Right lobe of liver (tissue), 6 donors: ENCODE results near the gene TOMM20. TPM values are rescaled to one million over a fixed set of nuclear protein-coding genes. Genes with fewer than 3 reads are reported as not detected.

Source experiments
- ATAC-seq, 4 donors: fragments of 200-7000 bp; cut with Tn5 transposase; one replicate each; pipeline ENCODE4 v1.9.1; 2020; ENCODE audit warnings: mild to moderate bottlenecking in 4 of 4, moderate library complexity in 4 of 4
- DNase-seq, 3 donors: peaks; one replicate each; pipeline ENCODE4 v3.0.0-alpha.2; 2020
- H3K27ac ChIP-seq, 3 donors: fragments of 200-600 bp; one replicate each; pipeline ENCODE4 v1.8.0; 2022
- H3K27me3 ChIP-seq, 2 donors: fragments of 200-600 bp; one replicate each; pipeline ENCODE4 v1.8.0; 2022
- H3K36me3 ChIP-seq, 4 donors: fragments of 200-600 bp; sonication (generic) in 1 of 4; one replicate each; pipeline versions ENCODE4 v1.5.1 to v1.8.0; 2017 to 2022; ENCODE audit warnings: control low read depth in 1 of 4
- H3K4me1 ChIP-seq, 4 donors: fragments of 200-600 bp; sonication (generic) in 1 of 4; one replicate each; pipeline versions ENCODE4 v1.5.1 to v1.8.0; 2017 to 2022; ENCODE audit warnings: control low read depth in 1 of 4
- H3K4me3 ChIP-seq, 3 donors: fragments of 200-600 bp; one replicate each; pipeline ENCODE4 v1.8.0; 2022
- H3K9me3 ChIP-seq, 4 donors: fragments of 200-600 bp; sonication (generic) in 1 of 4; one replicate each; pipeline versions ENCODE4 v1.5.1 to v1.8.0; 2017 to 2022; ENCODE audit warnings: control low read depth in 1 of 4
- POLR2A ChIP-seq: fragments of 450-650 bp; IDR thresholded peaks from one replicate; pipeline ENCODE4 v1.6.1; 2017; ENCODE audit warnings: antibody characterized with exemption, mild to moderate bottlenecking
- WGBS: methylation state at CpG from one replicate; pipeline ENCODE4 v1.1.6; 2018; ENCODE audit warnings: low coverage, low lambda C conversion rate; ENCODE audit not compliant: insufficient coverage; ENCODE audit errors: missing lambda C conversion rate; 5-methylcytosine and 5-hydroxymethylcytosine counted together
- intact Hi-C, 2 donors: fragments of 100-400 bp; cut with DNase I; formaldehyde crosslinking; loops; one replicate each; pipeline versions ENCODE4 v1.11.2 to v1.14.1; 2022
- total RNA-seq, 6 experiments: library from RNA; depleted of rRNA in 2 of 6; stranded (reverse); fragments of >200 nt in 2 of 6; fragmentation: NEBNext Ultra II Directional in 3 of 6; extraction: Animal tissue kit (Norgen Biotek cat#: 25700) in 3 of 6; gene quantifications; one replicate each; pipeline versions ENCODE4 v1.1.0 to v1.2.4, GENCODE V29; 2016 to 2023
- TF ChIP-seq, protein P1 (sequence below), 4 donors: fragments of 200-600 bp in 3 of 4; fragments of 450-650 bp in 1 of 4; IDR thresholded peaks; one replicate each; pipeline versions ENCODE4 v1.5.1 to v1.8.0; 2016 to 2022; ENCODE audit warnings: antibody characterized with exemption in 4 of 4, mild to moderate bottlenecking in 2 of 4
- donor health status: DM: no; HTN: yes; CAD: no.
- donor health status: DM: no; HTN: no; CAD: no.
- donor health status: DM: no; HTN: no; CAD: no.
- donor health status: DM: no; HTN: yes; CAD: no.
- donor health status: DM: no; HTN: yes; CAD: no.

TOMM20 gene
- total RNA-seq, 6 experiments from 2014 or later: 33.0 to 59.2 (median 42.7) TPM

DNA sequence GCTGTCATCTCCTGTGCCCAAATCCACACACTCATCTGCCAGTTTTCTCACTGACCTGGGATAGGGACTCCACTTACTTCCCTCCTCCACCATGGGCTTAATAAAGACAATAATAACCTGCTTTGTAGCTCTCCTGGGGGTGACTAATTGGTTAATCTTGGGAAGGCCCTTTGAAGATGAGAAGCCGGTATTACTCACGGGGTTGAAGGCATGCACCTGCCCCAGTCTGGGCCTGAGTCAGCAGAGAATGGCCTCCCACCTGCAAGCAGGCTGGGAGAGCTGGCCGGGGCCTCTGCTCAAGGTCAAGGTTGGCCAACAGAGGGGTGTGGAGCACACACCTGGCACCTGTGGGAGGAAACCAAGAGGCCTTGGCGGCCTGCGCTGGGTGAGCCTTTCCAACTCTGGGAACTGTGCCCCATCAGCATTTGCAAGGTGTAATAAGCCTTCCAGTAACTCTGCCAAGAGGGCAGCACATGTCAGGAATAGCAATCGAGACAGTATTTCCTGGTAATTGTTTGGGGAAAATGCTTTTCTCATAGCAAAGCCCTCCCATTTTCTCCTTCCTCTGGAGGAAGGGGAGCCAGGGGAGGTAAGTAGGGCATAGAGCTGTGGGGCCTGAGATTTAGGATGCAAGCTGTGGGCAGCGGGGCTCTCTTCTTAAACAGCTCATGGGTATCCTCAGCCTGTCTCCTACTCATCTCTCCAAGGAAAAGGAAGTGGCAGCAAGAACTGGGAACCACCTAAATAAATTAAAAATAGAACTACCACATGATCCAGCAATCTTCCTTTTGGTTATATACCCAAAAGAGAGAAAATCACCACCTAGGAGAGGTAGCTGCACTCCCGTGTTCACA is 49.0 kb downstream of the TOMM20 start:
- intact Hi-C loops: loop anchor here (10.0 kb wide), 2 partner anchors 105 to 465 kb away; partner anchors contain the start of gene IRF2BP2 (in 1 of the 2)
- Histone ChIP-seq H3K9me3 (no peaks in the 10 kb centered on the region), H3K4me1 (peaks cover 0 to 71% (median 41%) of the 10 kb centered on the region in 4 donors), H3K4me3 (no peak overlapping the region), H3K27ac (peak overlapping the region; percentile 56 to 97 (median 72)), H3K27me3 (no peaks in the 10 kb centered on the region), H3K36me3 (no peaks in the 10 kb centered on the region)
- DNase-seq (peak; percentile 84 to 92 (median 92)), ATAC-seq (peak; percentile 36 to 47 (median 45))
- TF ChIP-seq, protein P1, sequence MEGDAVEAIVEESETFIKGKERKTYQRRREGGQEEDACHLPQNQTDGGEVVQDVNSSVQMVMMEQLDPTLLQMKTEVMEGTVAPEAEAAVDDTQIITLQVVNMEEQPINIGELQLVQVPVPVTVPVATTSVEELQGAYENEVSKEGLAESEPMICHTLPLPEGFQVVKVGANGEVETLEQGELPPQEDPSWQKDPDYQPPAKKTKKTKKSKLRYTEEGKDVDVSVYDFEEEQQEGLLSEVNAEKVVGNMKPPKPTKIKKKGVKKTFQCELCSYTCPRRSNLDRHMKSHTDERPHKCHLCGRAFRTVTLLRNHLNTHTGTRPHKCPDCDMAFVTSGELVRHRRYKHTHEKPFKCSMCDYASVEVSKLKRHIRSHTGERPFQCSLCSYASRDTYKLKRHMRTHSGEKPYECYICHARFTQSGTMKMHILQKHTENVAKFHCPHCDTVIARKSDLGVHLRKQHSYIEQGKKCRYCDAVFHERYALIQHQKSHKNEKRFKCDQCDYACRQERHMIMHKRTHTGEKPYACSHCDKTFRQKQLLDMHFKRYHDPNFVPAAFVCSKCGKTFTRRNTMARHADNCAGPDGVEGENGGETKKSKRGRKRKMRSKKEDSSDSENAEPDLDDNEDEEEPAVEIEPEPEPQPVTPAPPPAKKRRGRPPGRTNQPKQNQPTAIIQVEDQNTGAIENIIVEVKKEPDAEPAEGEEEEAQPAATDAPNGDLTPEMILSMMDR (IDR thresholded peaks at IDR 0.05): no peak
- no peak for TF ChIP-seq POLR2A
- WGBS: 26% methylated on average over 6 of the region's 8 CpGs

DNA sequence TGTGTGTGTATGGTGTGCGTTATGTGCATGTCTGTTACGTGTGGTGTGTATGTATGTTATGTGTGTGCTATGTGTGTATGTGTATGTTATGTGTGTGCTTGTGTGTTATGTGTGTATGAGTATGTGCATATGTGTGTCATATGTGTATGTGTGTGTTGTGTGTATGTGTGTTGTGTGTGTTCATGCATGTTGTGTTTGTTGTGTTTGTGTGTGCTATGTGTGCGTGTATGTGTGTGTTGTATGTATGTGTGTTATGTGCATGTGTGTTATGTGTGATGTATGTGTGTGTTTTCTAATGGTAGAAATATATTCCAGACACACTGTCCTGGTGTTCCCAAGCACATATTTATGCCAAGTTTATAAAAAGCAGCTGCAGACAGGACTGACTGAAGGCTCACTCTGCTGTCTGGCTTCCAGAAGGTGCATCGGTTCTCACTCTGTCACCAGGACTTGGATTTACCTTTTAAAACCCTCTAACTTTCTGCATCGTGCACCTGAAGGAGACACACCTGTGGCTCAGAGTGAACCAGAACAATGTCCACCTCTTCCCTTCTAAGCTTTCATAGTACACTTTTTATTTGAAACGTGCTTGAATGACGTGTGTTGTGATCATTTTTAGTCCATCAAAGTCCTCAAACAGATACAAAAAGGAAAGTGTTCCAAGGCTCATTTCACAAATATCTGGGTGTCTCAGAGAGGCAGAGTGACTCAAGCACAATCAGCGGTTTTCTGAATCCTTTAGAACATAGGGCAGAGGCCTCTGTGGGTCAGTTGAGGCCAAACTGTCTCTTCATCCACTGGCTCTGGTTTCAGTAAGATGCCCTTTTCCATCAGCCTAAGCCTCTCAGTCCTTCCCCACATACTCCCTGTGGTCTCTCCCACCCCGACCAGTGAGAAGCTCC is 49.9 kb downstream of the TOMM20 start:
- DNase-seq: no peak
- TF ChIP-seq POLR2A: no peak
- TF ChIP-seq, protein P1 (IDR thresholded peaks at IDR 0.05): no peak
- Histone ChIP-seq H3K4me1 (peaks cover 0 to 74% (median 41%) of the 10 kb centered on the region in 4 donors), H3K4me3 (no peak overlapping the region), H3K9me3 (no peaks in the 10 kb centered on the region), H3K36me3 (no peaks in the 10 kb centered on the region), H3K27ac (peak overlapping the region; percentile 56 to 97 (median 72)), H3K27me3 (no peaks in the 10 kb centered on the region)
- 48% methylated on average over 9 of the region's 9 CpGs for WGBS
- no peak for ATAC-seq
- intact Hi-C loops: loop anchor here (10.0 kb wide), 2 partner anchors 104 to 464 kb away; partner anchors contain the start of gene IRF2BP2 (in 1 of the 2)

DNA sequence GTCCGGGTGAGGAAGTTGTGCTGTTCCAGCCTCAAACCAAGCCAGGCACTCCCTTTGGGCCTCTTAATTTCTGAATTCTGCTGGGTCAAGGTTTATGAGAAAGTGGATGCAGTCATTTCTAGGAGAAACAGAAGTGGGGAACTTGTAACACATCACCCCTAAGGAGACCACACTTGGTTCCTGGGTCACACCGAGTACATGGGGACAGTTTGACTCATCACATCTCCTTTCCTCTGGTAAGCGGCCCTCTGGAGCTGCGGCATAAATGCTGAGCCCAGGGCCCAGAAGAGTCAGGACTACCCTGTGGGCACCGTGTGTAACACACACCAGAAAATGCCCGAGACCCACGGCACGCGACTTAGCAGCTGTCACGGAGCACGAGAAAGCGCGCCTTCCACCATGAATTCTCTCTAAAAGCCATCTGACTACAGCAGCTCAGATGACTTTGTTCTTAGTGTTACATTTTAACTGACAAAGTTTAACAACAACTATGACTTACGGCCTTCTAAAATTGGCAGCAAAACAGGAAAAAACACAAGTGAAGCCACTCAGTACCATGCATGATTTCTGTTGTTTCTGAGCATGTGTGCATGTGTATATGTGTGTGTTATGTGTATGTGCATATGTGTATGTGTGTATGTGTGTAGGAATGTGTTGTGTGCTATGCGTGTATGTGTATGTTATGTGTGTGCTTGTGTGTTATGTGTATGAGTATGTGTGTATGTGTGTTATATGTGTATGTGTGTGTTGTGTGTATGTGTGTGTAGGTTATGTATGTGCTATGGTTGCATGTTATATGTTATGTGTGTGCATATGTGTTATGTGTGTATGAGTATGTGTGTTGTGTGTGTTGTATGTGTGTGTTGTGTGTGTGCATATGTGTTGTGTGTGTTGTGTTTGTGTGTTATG is 50.8 kb downstream of the TOMM20 start:
- no peaks in the 10 kb centered on the region for H3K27me3 ChIP-seq
- ATAC-seq: no peak
- H3K4me3 ChIP-seq: no peak overlapping the region
- intact Hi-C loops: loop anchor here (10.0 kb wide), 2 partner anchors 103 to 463 kb away; partner anchors contain the start of gene IRF2BP2 (in 1 of the 2)
- 32% methylated on average over 4 of the region's 15 CpGs for WGBS
- no peaks in the 10 kb centered on the region for H3K9me3 ChIP-seq
- TF ChIP-seq, protein P1 (IDR thresholded peaks at IDR 0.05): no peak
- H3K36me3 ChIP-seq: no peaks in the 10 kb centered on the region
- DNase-seq: peak in 1 of 3 donors; percentile 51
- H3K27ac ChIP-seq: peak overlapping the region; percentile 88 to 97 (median 94)
- H3K4me1 ChIP-seq: peaks cover 0 to 72% (median 38%) of the 10 kb centered on the region in 4 donors
